Caco-2 (cell line): Measurements from ENCODE around the gene ARHGAP18. TPM values are rescaled to one million over a fixed set of nuclear protein-coding genes. Genes with fewer than 3 reads are reported as not detected.

Experiments used
- Bru-seq: library from RNA; stranded (reverse); fragments of 400-500 nt; gene quantifications from one replicate; lab custom pipeline; 2021; lab: Mats Ljungman, UMichigan
- BruChase-seq, 2 experiments: library from RNA; stranded (reverse); fragments of 400-500 nt; gene quantifications; one replicate each; lab custom pipeline; 2021; lab: Mats Ljungman, UMichigan
- BruUV-seq: library from RNA; stranded (reverse); fragments of 400-500 nt; replicated peaks from 2 replicates; lab custom pipeline; 2021; lab: Mats Ljungman, UMichigan
- CTCF ChIA-PET: fragments of 300-600 bp; sonication (Branson Sonifier 250); formaldehyde crosslinking; loops from one replicate; lab custom pipeline; 2022; ENCODE audit warnings: antibody characterized with exemption; lab: Charles Lee
- POLR2A ChIA-PET: fragments of 300-600 bp; sonication (Branson Sonifier 250); formaldehyde crosslinking; loops from one replicate; lab custom pipeline; 2022; ENCODE audit warnings: antibody characterized with exemption; lab: Charles Lee
- DNase-seq, 2 experiments: peaks; one replicate each; pipeline versions ENCODE4 v3.0.0 to v3.0.0-alpha.2; 2020 to 2022
- H3K27me3 ChIP-seq: replicated peaks from 2 replicates; pipeline ENCODE4 v1.6.0; 2011; ENCODE audit warnings: low read length; ENCODE audit not compliant: control insufficient read depth, insufficient read depth
- H3K36me3 ChIP-seq: 2 replicates; pipeline ENCODE4 v1.5.1; 2011; ENCODE audit warnings: low read length; ENCODE audit not compliant: control insufficient read depth, insufficient read depth
- H3K4me1 ChIP-seq: fragments of 250-450 bp; sonication (Bioruptor Pico); 2 replicates; pipeline ENCODE4 v1.5.1; 2020; ENCODE audit warnings: mild to moderate bottlenecking
- H3K4me3 ChIP-seq: 2 replicates; pipeline ENCODE4 v1.5.1; 2011; ENCODE audit warnings: low read depth, mild to moderate bottlenecking, control low read depth, low read length
- H3K9me3 ChIP-seq: fragments of 250-450 bp; sonication (Bioruptor Pico); 2 replicates; pipeline ENCODE4 v1.5.1; 2020; ENCODE audit warnings: mild to moderate bottlenecking, moderate library complexity
- H3K27ac Mint-ChIP-seq: one replicate; pipeline ENCODE4 v1.8.0; 2022; ENCODE audit warnings: mixed read lengths; ENCODE audit not compliant: unreplicated experiment
- H3K27me3 Mint-ChIP-seq: one replicate; pipeline ENCODE4 v1.8.0; 2022; ENCODE audit warnings: mixed read lengths; ENCODE audit not compliant: insufficient read depth, unreplicated experiment
- H3K36me3 Mint-ChIP-seq: one replicate; pipeline ENCODE4 v1.8.0; 2022; ENCODE audit warnings: mild to moderate bottlenecking, mixed read lengths; ENCODE audit not compliant: insufficient read depth, unreplicated experiment
- H3K4me1 Mint-ChIP-seq: one replicate; pipeline ENCODE4 v1.8.0; 2022; ENCODE audit warnings: low read depth, mixed read lengths; ENCODE audit not compliant: unreplicated experiment
- H3K4me3 Mint-ChIP-seq: one replicate; pipeline ENCODE4 v1.8.0; 2022; ENCODE audit warnings: mild to moderate bottlenecking, moderate library complexity, mixed read lengths; ENCODE audit not compliant: unreplicated experiment
- H3K9me3 Mint-ChIP-seq: one replicate; pipeline ENCODE4 v1.8.0; 2022; ENCODE audit warnings: mixed read lengths; ENCODE audit not compliant: unreplicated experiment
- CTCF ChIP-seq, 2 experiments: fragments of 200-600 bp in 1 of 2; IDR thresholded peaks; 1 replicate in 1 of 2; 2 replicates in 1 of 2; pipeline versions ENCODE4 v1.5.1 to v1.8.0; 2011 to 2022; ENCODE audit warnings: antibody characterized with exemption in 1 of 2, control low read depth in 1 of 2, inconsistent platforms in 1 of 2, low read depth in 1 of 2, low read length in 1 of 2, mild to moderate bottlenecking in 1 of 2, moderate library complexity in 1 of 2; ENCODE audit not compliant: insufficient read depth in 1 of 2, severe bottlenecking in 1 of 2, unreplicated experiment in 1 of 2
- intact Hi-C: fragments of 100-400 bp; cut with micrococcal nuclease; formaldehyde crosslinking; loops from one replicate; pipeline ENCODE4 v1.10.0; 2022; ENCODE audit not compliant: unreplicated experiment
- long read RNA-seq: library from polyadenylated mRNA; stranded (forward); transcript quantifications from one replicate; pipeline ENCODE4 v2.0.0, GENCODE V29; 2022
- total RNA-seq: library from RNA; stranded (reverse); gene quantifications from 2 replicates; pipeline ENCODE4 v1.2.3, GENCODE V29; 2022

The ARHGAP18 gene, protein sequence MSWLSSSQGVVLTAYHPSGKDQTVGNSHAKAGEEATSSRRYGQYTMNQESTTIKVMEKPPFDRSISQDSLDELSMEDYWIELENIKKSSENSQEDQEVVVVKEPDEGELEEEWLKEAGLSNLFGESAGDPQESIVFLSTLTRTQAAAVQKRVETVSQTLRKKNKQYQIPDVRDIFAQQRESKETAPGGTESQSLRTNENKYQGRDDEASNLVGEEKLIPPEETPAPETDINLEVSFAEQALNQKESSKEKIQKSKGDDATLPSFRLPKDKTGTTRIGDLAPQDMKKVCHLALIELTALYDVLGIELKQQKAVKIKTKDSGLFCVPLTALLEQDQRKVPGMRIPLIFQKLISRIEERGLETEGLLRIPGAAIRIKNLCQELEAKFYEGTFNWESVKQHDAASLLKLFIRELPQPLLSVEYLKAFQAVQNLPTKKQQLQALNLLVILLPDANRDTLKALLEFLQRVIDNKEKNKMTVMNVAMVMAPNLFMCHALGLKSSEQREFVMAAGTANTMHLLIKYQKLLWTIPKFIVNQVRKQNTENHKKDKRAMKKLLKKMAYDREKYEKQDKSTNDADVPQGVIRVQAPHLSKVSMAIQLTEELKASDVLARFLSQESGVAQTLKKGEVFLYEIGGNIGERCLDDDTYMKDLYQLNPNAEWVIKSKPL
- total RNA-seq (15.0 and 15.6 TPM in 2 replicates), Bru-seq, nascent RNA (percentile 72 among the genes with signal in this experiment), BruChase-seq, experiment 1, labeled RNA remaining after a 2-hour chase (percentile 68 among the genes with signal in this experiment), BruChase-seq, experiment 2, labeled RNA remaining after a 6-hour chase (percentile 73 among the genes with signal in this experiment)
- long read RNA-seq, full-length matches to known transcripts: 16 of 22 reads
- long read RNA-seq, partial matches to known transcripts: 0 of 22 reads
- long read RNA-seq, other reads (novel, unspliced or antisense): 6 of 22 reads

- Histone ChIP-seq H3K36me3 (no peaks in the 10 kb centered on the region; the same call in 1 of the 2 replicates), H3K4me3 (peak within 1 kb of the TSS; percentile 68), H3K9me3 (no peaks in the 10 kb centered on the region), H3K4me1 (peaks cover 13% of the 10 kb centered on the region), H3K27me3 (no peaks in the 10 kb centered on the region)
- CTCF ChIA-PET: interaction anchor here (0.5 to 2.2 kb wide), 8 partner anchors 10 to 113 kb away, joined by 3 to 15 read pairs (median 3); no protein-coding TSS in a partner anchor
- Mint-ChIP-seq H3K4me1 (peaks cover 29% of the 10 kb centered on the region), H3K9me3 (no peaks in the 10 kb centered on the region), H3K27ac (peak within 1 kb of the TSS; percentile 84), H3K4me3 (peak within 1 kb of the TSS; percentile 84), H3K27me3 (no peaks in the 10 kb centered on the region), H3K36me3 (no peaks in the 10 kb centered on the region)
- intact Hi-C loops: loop anchor here (1.0 to 5.0 kb wide), 3 partner anchors 15 to 108 kb away; no protein-coding TSS in a partner anchor
- no TSS peak for BruUV-seq
- DNase-seq: peak; percentile 94 to 95
- POLR2A ChIA-PET: interaction anchor here (0.6 to 1.4 kb wide), 11 partner anchors 9 to 257 kb away, joined by 3 to 5 read pairs (median 3); no protein-coding TSS in a partner anchor
- TF ChIP-seq CTCF (IDR thresholded peaks at IDR 0.05; ENCODE audit: insufficient read depth in 1 of 2, low read depth in 1 of 2, low read length in 1 of 2, severe bottlenecking in 1 of 2, unreplicated experiment in 1 of 2): no peak
Measured at GRCh38 chr6:129709769-129710449, at the start of gene ARHGAP18. Gene ARHGAP18, minus strand, starts transcription at chr6:129710177. Its CDS starts 41 bp downstream, at chr6:129710136.

DNA sequence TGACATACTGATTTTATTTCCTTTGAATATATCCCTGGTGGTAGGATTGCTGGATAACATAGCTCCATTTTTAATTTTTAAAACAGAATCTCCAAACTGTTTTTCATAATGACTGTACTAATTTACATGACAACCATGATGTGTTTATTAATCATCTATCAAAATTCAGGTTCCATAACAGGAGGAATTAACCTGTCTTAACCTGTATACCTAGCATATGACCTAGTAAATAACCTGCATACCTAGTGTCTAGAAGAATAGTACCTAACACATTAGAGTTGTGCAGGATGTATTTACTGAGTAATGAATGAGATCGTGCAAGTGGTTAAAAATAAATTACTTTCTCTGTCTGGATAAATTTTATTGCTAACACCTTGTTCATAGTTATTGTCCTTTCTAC is 45.8 kb upstream of the ARHGAP18 start:
- Histone ChIP-seq H3K36me3 (no peaks in the 10 kb centered on the region), H3K4me3 (no peak overlapping the region), H3K27me3 (no peaks in the 10 kb centered on the region), H3K9me3 (no peaks in the 10 kb centered on the region), H3K4me1 (no peaks in the 10 kb centered on the region)
- no peak for DNase-seq
- POLR2A ChIA-PET: no interaction called here
- no TSS peak for BruUV-seq
- Mint-ChIP-seq H3K36me3 (no peaks in the 10 kb centered on the region), H3K4me1 (no peaks in the 10 kb centered on the region), H3K27ac (no peak overlapping the region), H3K27me3 (no peaks in the 10 kb centered on the region), H3K9me3 (no peaks in the 10 kb centered on the region), H3K4me3 (no peak overlapping the region)
- intact Hi-C loops: no loop called here
- TF ChIP-seq CTCF (IDR thresholded peaks at IDR 0.05; ENCODE audit: insufficient read depth in 1 of 2, low read depth in 1 of 2, low read length in 1 of 2, severe bottlenecking in 1 of 2, unreplicated experiment in 1 of 2): no peak
- CTCF ChIA-PET: interaction anchor here (0.7 kb wide), 1 partner anchor 116 kb away, joined by 3 read pairs; no protein-coding TSS in a partner anchor
